Measurements from ENCODE around the gene SHPK. TPM values are rescaled to one million over a fixed set of nuclear protein-coding genes. Genes with fewer than 3 reads are reported as not detected.

The SHPK gene
- total RNA-seq, 1 experiment from 2014 or later = 19.6 TPM

DNA sequence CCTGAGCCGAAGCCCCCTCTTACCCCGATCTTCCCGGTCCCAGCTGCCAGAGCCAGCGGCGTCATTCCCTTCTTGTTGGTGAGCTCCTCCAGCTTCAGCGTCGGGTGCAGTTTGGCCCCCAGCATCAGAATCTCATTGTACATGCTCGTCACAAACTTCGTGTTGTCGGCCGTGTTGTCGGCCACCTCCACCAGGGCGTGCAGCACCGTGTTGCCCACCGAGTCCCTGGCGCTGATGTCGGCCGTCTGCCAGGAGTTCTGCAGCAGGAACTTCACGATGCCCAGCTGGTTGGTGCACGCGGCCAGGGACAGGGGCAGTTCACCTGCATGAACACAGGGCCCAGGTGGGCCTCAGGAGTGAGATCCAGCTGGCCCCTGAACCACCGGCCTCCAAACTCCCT is 46.3 kb downstream of the SHPK start:
- H3K4me2 ChIP-seq (ENCODE audit: low read length) = no peak overlapping the region
- no peak overlapping the region for H3K4me3 ChIP-seq (replicated peaks in 1 of 2; ENCODE audit: low read depth in 1 of 2, low read length in 2 of 2)
- H3K9me3 ChIP-seq (ENCODE audit: control insufficient read depth in 1 of 2, insufficient read depth in 1 of 2, low read depth in 1 of 2, low read length in 2 of 2) = no peaks in the 10 kb centered on the region
- H3K4me1 ChIP-seq (ENCODE audit: control insufficient read depth in 1 of 2, insufficient read depth in 2 of 2, low read length in 2 of 2) = no peaks in the 10 kb centered on the region
- H3K9me2 ChIP-seq (ENCODE audit: insufficient read depth) = no peaks in the 10 kb centered on the region
- H3K27ac ChIP-seq (ENCODE audit: low read depth, low read length) = no peak overlapping the region
- intact Hi-C loops (cut with micrococcal nuclease) = no loop called here
- DNase-seq (ENCODE audit: low read depth, low spot score) = no peak
- no peak for ATAC-seq
- ChIA-PET CTCF (no interaction called here), RAD21 (ENCODE audit: low non-redundant PET in 1 of 2, low total read pairs in 2 of 2, uncharacterized antibody in 2 of 2, unreplicated experiment in 2 of 2) (no interaction called here), POLR2A (no interaction called here)
- H2AFZ ChIP-seq (ENCODE audit: low read depth, low read length, poor library complexity, severe bottlenecking) = no peak overlapping the region
- H3K36me3 ChIP-seq (ENCODE audit: control insufficient read depth in 1 of 2, insufficient read depth in 2 of 2, low read length in 2 of 2) = peaks cover 3 to 5% of the 10 kb centered on the region in 2 experiments; a peak in 1 of 4 replicates
- BruUV-seq (replicated peaks) = no TSS peak
- TF ChIP-seq TCF7L2 (IDR thresholded peaks at IDR 0.05; ENCODE audit: borderline replicate concordance, extremely low read depth, insufficient read depth, insufficient read length) (no peak), ZFX (IDR thresholded peaks at IDR 0.05) (no peak), CBX3 (IDR thresholded peaks at IDR 0.05; ENCODE audit: low read depth) (no peak)
- TF ChIP-seq, protein P1, sequence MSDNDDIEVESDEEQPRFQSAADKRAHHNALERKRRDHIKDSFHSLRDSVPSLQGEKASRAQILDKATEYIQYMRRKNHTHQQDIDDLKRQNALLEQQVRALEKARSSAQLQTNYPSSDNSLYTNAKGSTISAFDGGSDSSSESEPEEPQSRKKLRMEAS (IDR thresholded peaks at IDR 0.05) = no peak
- TF ChIP-seq, protein P2, sequence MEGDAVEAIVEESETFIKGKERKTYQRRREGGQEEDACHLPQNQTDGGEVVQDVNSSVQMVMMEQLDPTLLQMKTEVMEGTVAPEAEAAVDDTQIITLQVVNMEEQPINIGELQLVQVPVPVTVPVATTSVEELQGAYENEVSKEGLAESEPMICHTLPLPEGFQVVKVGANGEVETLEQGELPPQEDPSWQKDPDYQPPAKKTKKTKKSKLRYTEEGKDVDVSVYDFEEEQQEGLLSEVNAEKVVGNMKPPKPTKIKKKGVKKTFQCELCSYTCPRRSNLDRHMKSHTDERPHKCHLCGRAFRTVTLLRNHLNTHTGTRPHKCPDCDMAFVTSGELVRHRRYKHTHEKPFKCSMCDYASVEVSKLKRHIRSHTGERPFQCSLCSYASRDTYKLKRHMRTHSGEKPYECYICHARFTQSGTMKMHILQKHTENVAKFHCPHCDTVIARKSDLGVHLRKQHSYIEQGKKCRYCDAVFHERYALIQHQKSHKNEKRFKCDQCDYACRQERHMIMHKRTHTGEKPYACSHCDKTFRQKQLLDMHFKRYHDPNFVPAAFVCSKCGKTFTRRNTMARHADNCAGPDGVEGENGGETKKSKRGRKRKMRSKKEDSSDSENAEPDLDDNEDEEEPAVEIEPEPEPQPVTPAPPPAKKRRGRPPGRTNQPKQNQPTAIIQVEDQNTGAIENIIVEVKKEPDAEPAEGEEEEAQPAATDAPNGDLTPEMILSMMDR (IDR thresholded peaks at IDR 0.05 in 2 of 3, conservative IDR thresholded peaks at IDR 0.05 in 1 of 3; ENCODE audit: borderline replicate concordance in 1 of 3, insufficient read depth in 1 of 3, low read depth in 2 of 3, low read length in 2 of 3) = no peak
- H3K27me3 ChIP-seq (ENCODE audit: insufficient read depth, low read length) = no peaks in the 10 kb centered on the region
- no peaks in the 10 kb centered on the region for H3K79me2 ChIP-seq (ENCODE audit: insufficient read depth, low read length)
- H4K20me1 ChIP-seq (ENCODE audit: insufficient read depth) = no peaks in the 10 kb centered on the region
- no peak overlapping the region for H3K9ac ChIP-seq (ENCODE audit: low read length)

DNA sequence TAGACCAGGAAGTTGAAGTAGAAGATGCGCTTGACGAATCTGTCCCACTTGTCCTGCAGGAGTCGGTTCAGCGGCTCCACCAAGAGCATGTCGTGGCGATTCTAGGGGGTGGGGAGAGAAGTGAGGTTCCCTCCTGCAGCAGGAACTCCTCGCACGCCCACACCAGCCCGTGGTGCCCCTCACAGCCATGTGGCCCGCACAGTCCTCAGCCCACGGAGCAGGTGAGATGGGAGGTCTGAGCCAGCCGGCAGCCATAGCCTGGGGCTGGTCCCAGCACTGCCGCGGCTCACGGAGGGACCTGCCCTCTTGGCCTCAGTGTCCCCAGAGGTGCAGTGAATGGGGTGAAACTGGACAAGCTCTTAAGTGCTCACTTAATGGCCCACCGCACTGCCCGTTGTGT is 50.2 kb downstream of the SHPK start:
- Histone ChIP-seq H3K4me3 (replicated peaks in 1 of 2; ENCODE audit: low read depth in 1 of 2, low read length in 2 of 2) (no peak overlapping the region), H2AFZ (ENCODE audit: low read depth, low read length, poor library complexity, severe bottlenecking) (no peak overlapping the region), H3K4me1 (ENCODE audit: control insufficient read depth in 1 of 2, insufficient read depth in 2 of 2, low read length in 2 of 2) (no peaks in the 10 kb centered on the region), H3K9ac (ENCODE audit: low read length) (no peak overlapping the region), H3K27ac (ENCODE audit: low read depth, low read length) (no peak overlapping the region), H3K36me3 (ENCODE audit: control insufficient read depth in 1 of 2, insufficient read depth in 2 of 2, low read length in 2 of 2) (peaks cover 3 to 5% of the 10 kb centered on the region in 2 experiments; a peak in 1 of 4 replicates), H3K79me2 (ENCODE audit: insufficient read depth, low read length) (no peaks in the 10 kb centered on the region), H3K4me2 (ENCODE audit: low read length) (no peak overlapping the region), H3K27me3 (ENCODE audit: insufficient read depth, low read length) (no peaks in the 10 kb centered on the region), H4K20me1 (ENCODE audit: insufficient read depth) (no peaks in the 10 kb centered on the region), H3K9me2 (ENCODE audit: insufficient read depth) (no peaks in the 10 kb centered on the region), H3K9me3 (ENCODE audit: control insufficient read depth in 1 of 2, insufficient read depth in 1 of 2, low read depth in 1 of 2, low read length in 2 of 2) (no peaks in the 10 kb centered on the region)
- BruUV-seq (replicated peaks) = no TSS peak
- ChIA-PET POLR2A (no interaction called here), RAD21 (ENCODE audit: low non-redundant PET in 1 of 2, low total read pairs in 2 of 2, uncharacterized antibody in 2 of 2, unreplicated experiment in 2 of 2) (no interaction called here), CTCF (no interaction called here)
- ATAC-seq (no peak), DNase-seq (ENCODE audit: low read depth, low spot score) (no peak)
- intact Hi-C loops (cut with micrococcal nuclease) = no loop called here
- TF ChIP-seq EZH2 (IDR thresholded peaks at IDR 0.05) (no peak), SIN3A (IDR thresholded peaks at IDR 0.05; ENCODE audit: low read depth) (no peak), CBX3 (IDR thresholded peaks at IDR 0.05; ENCODE audit: low read depth) (no peak), ZNF274 (IDR thresholded peaks at IDR 0.05; ENCODE audit: low read depth, low read length) (no peak), ELF1 (IDR thresholded peaks at IDR 0.05; ENCODE audit: borderline replicate concordance, low read depth) (no peak), YY1 (IDR thresholded peaks at IDR 0.05; ENCODE audit: extremely low read depth, insufficient replicate concordance, low read depth, low read length) (no peak)
- TF ChIP-seq, protein P3, sequence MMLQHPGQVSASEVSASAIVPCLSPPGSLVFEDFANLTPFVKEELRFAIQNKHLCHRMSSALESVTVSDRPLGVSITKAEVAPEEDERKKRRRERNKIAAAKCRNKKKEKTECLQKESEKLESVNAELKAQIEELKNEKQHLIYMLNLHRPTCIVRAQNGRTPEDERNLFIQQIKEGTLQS (IDR thresholded peaks at IDR 0.05) = no peak
- TF ChIP-seq, protein P1 (IDR thresholded peaks at IDR 0.05) = no peak
- TF ChIP-seq, protein P2 (IDR thresholded peaks at IDR 0.05 in 2 of 3, conservative IDR thresholded peaks at IDR 0.05 in 1 of 3; ENCODE audit: borderline replicate concordance in 1 of 3, insufficient read depth in 1 of 3, low read depth in 2 of 3, low read length in 2 of 3) = no peak
- TF ChIP-seq, protein P4, sequence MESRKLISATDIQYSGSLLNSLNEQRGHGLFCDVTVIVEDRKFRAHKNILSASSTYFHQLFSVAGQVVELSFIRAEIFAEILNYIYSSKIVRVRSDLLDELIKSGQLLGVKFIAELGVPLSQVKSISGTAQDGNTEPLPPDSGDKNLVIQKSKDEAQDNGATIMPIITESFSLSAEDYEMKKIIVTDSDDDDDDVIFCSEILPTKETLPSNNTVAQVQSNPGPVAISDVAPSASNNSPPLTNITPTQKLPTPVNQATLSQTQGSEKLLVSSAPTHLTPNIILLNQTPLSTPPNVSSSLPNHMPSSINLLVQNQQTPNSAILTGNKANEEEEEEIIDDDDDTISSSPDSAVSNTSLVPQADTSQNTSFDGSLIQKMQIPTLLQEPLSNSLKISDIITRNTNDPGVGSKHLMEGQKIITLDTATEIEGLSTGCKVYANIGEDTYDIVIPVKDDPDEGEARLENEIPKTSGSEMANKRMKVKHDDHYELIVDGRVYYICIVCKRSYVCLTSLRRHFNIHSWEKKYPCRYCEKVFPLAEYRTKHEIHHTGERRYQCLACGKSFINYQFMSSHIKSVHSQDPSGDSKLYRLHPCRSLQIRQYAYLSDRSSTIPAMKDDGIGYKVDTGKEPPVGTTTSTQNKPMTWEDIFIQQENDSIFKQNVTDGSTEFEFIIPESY (IDR thresholded peaks at IDR 0.05; ENCODE audit: extremely low read depth, insufficient replicate concordance, low read length) = no peak

Data from HCT116 (cell line).